GM23248 (cell line): Measurements from ENCODE around the gene RBM38.

ENCODE experiments used
- EZH2 ChIP-seq: fragments of 200-600 bp; sonication (generic); IDR thresholded peaks from 2 replicates; pipeline ENCODE4 v1.6.1; 2018; ENCODE audit warnings: antibody characterized with exemption, mild to moderate bottlenecking; ENCODE audit not compliant: insufficient read depth, poor library complexity, severe bottlenecking
- EZH2phosphoT487 ChIP-seq: fragments of 200-600 bp; sonication (generic); IDR thresholded peaks from 2 replicates; pipeline ENCODE4 v1.6.1; 2018; ENCODE audit warnings: antibody characterized with exemption, moderate library complexity, mild to moderate bottlenecking, low read depth; ENCODE audit not compliant: insufficient read depth

DNA sequence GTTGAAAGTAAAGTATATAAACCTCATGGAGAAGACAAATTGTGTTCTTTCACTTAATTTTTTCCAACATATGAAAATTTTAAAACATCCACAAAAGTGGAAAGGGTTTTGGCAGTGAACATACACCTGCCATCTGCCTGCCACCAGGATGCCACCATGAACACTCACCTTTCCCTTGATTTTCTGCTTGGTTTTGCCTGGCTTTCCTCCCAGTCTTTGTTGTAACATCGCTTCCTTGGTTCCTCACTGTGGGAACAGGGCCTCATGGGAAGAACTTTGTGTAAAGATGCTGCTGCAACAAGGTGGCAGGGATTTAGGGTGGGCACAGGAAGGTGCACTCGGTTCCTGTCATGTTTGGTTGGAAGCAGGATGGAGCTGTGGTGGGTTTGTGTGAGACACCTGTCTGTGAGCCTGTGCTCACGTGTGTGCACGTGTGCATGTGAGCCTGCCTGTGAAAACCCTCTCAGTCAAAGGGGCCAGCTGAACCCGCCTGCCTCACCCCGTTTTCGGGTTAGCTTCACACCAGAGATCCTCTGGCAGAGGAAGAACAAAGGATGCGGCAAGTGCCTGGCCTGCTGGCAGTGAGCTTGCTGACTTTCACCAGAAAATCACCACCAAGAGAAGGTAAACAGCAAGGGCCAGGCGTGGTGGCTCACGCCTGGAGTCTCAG lies 11.0 kb upstream of the RBM38 start:
- no peak for TF ChIP-seq EZH2
- TF ChIP-seq EZH2phosphoT487 = no peak
